NOMO-1 treated with DMSO at 0.1 percent for 48 hours (cell line): ENCODE measurements around the gene ANKLE2.

Experiments
- DNase-seq: peaks from one replicate; lab custom pipeline; 2025; ENCODE audit not compliant: unreplicated experiment; lab: John Stamatoyannopoulos, UW

Gene ANKLE2

DNA sequence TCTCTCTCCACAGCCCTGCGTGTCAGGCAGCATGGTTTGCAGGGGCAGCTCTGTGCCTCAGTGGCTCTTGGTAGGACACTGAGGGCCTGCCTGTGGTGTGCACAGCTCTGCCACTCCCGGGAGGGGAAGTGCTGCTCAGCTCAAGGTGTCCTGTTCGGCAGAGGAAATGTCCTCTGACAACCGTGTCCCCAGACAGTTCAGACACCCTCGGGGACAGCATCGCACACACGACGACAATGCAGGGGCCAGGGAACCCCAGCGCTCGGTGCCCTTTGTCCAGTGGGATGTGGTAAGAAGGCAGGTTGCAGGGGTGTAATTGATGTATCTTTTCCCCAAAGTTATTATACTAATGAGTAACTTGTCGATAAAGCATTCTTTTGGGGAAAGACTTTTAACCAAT, 14.2 kb downstream of the ANKLE2 start:
- no peak for DNase-seq

GRCh38 chr12:132746613-132747012, 15.0 kb downstream of the ANKLE2 start:
- no peak for DNase-seq

DNA sequence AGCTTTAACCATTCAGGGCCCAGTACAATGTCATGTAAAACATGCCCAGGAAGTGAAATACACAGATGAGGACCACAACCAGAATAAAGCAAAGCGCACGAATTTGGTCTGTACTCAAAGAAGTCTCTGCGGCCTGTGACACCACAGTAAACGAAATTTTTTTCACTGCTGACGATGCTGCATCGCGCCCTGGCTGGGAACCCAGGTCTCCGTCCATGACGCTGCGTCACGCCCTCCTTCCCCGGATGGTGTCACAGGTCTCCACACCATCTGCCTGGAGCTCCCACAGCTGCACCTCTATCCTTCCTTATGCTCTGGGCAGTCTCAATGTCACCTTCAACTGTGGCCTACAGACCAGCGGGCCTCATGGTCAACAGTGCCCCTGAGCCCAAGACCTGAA, 17.8 kb downstream of the ANKLE2 start:
- DNase-seq = no peak

DNA sequence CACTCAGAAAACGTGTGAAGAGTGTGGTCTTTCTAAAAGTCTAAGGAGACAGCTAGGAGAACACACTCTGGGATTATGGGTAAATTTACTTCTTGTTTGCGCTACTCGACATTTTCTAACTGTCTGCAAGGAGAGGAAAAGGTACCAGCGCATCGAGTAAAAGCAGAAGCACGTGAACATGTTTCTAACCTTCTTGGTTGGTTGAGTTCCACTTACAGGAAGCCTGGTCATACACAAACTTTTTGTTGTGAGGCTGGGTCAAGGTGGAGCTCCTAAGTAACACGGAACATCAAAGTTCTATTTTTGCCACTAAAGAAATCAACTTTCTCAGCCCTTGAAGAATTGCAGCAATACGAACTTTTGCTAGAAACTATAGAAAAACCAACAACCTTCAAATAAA, 20.0 kb downstream of the ANKLE2 start:
- DNase-seq = no peak

GRCh38 chr12:132740652-132741051, 21.0 kb downstream of the ANKLE2 start:
- DNase-seq = no peak

GRCh38 chr12:132740313-132740646, 21.4 kb downstream of the ANKLE2 start:
- DNase-seq = no peak

DNA sequence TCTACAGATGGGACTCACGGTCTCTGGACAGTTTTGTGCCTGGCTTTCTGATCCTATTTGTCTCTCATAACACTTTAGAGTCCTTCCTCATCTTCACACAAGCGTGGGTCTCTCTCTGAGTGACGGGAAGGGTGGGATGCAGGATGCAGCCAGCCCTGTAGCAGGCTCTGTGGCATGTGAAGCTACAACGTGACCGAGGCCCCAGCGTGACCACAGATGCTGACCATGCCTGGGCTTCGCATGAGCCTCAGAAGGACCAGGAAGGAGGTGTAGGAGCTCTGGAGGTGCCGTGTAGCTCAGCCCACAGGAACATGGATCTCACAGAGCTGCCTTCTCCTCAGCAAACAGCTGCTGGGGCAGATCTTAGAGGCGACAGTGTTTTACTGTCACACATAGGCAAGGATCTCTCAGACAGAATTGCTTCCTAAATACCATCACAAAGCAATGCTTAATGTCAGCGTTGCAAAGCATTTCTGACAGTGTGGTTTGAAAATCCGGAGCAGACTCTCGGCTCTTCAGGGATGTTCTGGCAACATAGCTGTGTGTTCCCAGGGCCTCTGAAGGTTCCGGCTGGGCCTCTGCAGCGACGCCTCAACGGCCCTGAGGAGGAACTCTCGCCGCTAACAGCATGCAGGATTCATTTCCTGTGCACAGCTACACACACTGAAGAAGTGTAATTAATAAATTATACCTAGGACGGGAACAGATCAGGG, 21.9 kb downstream of the ANKLE2 start:
- DNase-seq = no peak

GRCh38 chr12:132736913-132737312, 24.7 kb downstream of the ANKLE2 start:
- no peak for DNase-seq

DNA sequence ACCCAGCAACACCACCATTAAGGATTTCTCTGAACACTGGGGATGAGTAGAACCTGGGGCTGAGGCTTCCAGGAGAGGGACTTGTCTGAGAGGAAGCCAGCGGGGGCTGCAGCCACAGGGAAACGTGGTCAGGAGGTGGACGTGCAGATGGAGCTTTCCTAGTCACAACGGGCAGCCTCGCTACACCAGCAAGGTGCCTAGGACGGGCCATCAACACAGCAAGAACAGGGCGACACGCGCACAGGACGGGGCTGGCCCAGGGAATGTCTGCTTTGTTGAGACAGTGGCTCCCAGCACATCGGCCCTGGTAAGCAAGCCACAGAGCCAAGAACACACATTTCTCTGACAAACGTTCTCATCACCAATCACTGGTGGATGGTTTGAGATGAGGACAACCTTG, 25.3 kb downstream of the ANKLE2 start:
- DNase-seq = no peak

DNA sequence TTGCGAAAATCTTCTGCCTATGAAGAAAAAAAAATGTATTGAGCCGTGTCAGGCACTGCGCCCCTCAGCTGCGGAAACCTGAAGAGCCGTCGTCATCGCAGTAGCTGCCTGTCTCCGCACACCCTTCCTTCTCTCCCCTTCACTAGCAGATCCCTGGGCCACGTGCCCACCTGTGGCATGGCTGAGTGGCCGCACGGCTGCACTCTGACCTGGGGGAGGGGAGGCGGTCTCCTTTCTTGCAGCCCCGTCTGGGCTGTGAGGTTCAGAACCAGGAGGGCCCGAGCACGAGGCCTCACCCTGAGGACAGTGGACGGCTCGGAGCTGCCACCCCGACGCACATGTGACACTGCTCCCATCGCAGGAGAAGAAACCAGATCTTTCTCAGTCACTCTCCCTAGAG, 26.1 kb downstream of the ANKLE2 start:
- no peak for DNase-seq

DNA sequence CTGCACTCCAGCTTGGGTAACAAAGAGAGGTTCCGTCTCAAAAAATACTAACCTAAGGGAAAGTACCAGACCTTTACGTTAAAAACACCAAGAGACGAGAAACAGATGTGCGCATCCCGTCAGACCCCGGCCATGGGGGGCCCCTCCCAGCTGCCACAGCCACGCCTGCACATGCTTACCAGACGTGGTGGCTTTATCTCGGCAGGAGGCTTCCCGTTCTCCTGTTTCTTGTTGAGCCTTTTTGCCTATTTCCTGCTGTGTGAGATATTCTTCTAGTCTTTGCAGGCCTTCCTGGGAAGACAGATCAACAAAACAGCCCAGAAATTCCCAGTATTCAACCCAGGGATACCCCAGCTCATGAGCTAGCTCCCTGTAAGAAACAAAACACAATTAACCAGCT, 27.4 kb downstream of the ANKLE2 start:
- no peak for DNase-seq

GRCh38 chr12:132731574-132731973, 30.1 kb downstream of the ANKLE2 start:
- DNase-seq = no peak

DNA sequence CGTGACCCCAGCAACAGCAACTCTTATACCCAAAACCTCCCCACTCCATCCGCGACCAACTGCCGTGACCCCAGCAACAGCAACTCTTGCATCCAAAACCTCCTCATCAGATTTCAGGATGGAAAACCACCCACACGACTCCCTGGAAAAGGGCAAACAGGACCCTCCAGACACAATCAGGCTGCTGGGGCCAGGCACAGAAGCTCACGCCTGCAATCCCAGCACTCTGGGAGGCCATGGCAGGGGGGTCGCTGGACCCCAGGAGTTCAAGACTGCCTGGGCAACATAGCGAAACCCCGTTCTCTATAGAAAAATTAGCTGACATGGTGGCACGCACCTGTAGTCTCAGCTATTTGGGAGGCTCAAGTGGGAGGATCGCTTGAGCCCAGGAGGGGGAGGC, 31.3 kb downstream of the ANKLE2 start:
- DNase-seq = no peak

- no peak for DNase-seq
Observed at GRCh38 chr12:132729541-132730320, 31.9 kb downstream of the ANKLE2 start.

DNA sequence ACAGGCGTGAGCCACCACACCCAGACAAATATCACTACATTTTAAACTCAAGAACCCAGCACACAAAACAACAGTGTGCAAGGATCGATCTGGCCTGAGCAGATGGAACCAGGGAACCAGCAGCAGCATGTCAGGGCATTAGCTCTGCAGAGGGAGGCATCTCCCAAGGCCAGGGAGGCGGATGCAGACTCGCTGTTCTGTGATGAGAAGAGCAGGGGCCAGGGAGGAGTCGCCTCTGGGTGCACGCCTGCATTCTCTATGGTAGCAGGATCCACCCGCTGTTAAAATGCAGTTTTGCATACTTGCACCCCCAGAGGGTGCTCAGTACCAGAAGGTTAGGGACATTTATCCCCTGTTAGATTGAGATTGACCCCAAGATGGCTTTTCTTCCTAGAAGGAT, 33.1 kb downstream of the ANKLE2 start:
- no peak for DNase-seq

GRCh38 chr12:132727091-132727794, 34.4 kb downstream of the ANKLE2 start:
- DNase-seq = no peak

DNA sequence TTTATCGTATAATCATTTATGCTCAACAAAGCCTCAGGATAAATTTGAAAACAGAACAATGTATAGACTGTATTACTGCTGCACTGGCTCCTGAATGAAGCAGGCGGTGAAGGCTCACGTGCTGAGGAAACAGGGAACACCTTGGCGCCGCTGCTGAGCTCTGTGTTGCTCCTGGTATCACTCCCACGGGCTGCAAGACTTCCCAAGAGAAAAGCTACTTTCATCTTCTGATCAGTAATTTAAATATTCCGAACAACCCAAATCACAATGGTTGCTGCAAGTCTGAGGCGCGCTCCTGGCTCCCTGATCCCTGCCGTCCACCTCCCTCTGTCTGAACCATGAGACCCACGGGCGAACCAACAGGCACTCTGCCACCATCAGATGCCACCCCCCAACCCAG, 35.2 kb downstream of the ANKLE2 start:
- no peak for DNase-seq

GRCh38 chr12:132724506-132725241, 37.0 kb downstream of the ANKLE2 start:
- DNase-seq = no peak

DNA sequence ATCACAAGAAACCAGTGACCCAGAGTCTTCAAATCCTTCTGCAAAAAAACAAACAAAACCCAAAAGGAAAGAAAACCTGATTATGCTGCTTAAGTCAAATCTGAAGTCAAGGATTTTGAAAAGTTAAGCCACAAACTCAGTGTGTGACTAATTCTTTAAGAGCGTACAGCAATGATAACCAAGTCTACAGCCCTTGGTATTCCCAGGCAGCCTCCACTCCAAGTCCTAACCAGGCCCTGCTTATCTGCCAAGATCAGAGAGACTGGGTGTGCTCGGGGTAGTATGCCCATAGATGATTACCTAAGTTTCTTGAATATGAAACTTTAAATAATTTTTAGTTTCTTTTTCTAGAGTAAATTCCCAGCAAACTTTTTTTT, 37.9 kb downstream of the ANKLE2 start:
- DNase-seq = no peak

DNA sequence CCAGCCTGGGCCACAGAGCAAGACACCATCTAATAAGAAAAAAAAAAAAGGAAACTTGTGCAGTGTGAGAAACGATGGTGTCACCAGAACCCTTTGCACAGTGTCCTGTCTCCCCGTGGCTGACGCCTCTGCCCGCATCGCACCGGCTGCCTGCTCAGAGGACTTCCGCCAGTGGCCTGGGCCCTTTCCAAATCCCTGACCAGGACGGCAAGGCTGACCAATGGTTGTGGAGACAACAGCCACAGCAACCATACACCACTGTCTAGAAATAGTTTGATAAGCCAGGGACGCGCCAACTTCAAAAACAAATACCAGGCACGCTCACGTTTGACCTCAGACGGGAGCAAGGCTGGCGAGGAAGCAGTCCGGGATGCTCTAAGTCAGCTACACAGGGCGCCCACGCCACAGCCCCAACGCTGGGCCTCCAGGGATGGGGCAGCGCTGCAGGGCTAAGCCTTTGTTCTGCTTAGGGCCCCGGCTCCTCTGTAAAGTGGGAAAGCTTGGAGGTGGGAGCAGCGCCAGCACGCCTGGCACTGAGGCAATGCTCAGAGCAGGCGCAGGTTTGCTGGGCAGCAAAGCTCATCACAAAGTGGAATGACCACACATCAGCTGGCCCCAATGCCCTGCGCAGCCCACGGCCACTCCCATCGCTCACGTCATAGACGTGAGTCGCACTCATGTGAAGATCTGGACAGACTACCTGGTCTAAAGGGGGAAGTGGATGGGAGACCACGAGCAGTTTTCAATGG, 38.4 kb downstream of the ANKLE2 start:
- no peak for DNase-seq
